Stimulated activated naive CD8-positive, alpha-beta T cell treated with anti-CD3 and anti-CD28 coated beads, Interleukin-15, amount 100 ng/mL, for 72 hours (primary cell): ENCODE data around the gene ACVRL1.

Source experiments
- ATAC-seq: fragments of 150-1000 bp; cut with Tn5 transposase; 2 replicates; pipeline ENCODE4 v1.10.0; 2021; ENCODE audit warnings: mild to moderate bottlenecking, moderate library complexity
- DNase-seq, 2 donors: peaks; one replicate each; pipeline ENCODE4 v3.0.0; 2021 to 2022
- H3K27ac Mint-ChIP-seq, 2 donors: one replicate each; pipeline ENCODE4 v1.8.0; 2022; ENCODE audit warnings: mild to moderate bottlenecking in 2 of 2, mixed read lengths in 2 of 2, moderate library complexity in 2 of 2
- H3K27me3 Mint-ChIP-seq: one replicate; pipeline ENCODE4 v1.8.0; 2022; ENCODE audit warnings: mixed read lengths
- H3K4me1 Mint-ChIP-seq: one replicate; pipeline ENCODE4 v1.8.0; 2022; ENCODE audit warnings: mild to moderate bottlenecking, mixed read lengths
- H3K4me3 Mint-ChIP-seq, 2 donors: one replicate each; pipeline ENCODE4 v1.8.0; 2022; ENCODE audit warnings: mild to moderate bottlenecking in 2 of 2, mixed read lengths in 2 of 2, moderate library complexity in 1 of 2
- H3K9me3 Mint-ChIP-seq, 2 donors: one replicate each; pipeline ENCODE4 v1.8.0; 2022; ENCODE audit warnings: mixed read lengths in 2 of 2

ACVRL1 gene

GRCh38 chr12:51888316-51889215 lies 18.7 kb upstream of the ACVRL1 start:
- H3K27me3 Mint-ChIP-seq: no peaks in the 10 kb centered on the region
- no peak overlapping the region for H3K27ac Mint-ChIP-seq
- DNase-seq: no peak
- ATAC-seq: no peak
- peak overlapping the region in 1 of 2 donors; percentile 14 for H3K4me3 Mint-ChIP-seq
- H3K9me3 Mint-ChIP-seq: peaks cover 0 to 9% of the 10 kb centered on the region in 2 donors
- H3K4me1 Mint-ChIP-seq: peaks cover 16% of the 10 kb centered on the region

GRCh38 chr12:51889216-51890132 lies 17.8 kb upstream of the ACVRL1 start:
- Mint-ChIP-seq H3K4me3 (no peak overlapping the region), H3K27ac (no peak overlapping the region), H3K9me3 (peaks cover 0 to 9% of the 10 kb centered on the region in 2 donors), H3K27me3 (no peaks in the 10 kb centered on the region), H3K4me1 (peaks cover 16% of the 10 kb centered on the region)
- ATAC-seq (no peak), DNase-seq (no peak)

GRCh38 chr12:51890133-51890464 lies 17.2 kb upstream of the ACVRL1 start:
- Mint-ChIP-seq H3K27ac (no peak overlapping the region), H3K27me3 (no peaks in the 10 kb centered on the region), H3K4me3 (no peak overlapping the region)

DNA sequence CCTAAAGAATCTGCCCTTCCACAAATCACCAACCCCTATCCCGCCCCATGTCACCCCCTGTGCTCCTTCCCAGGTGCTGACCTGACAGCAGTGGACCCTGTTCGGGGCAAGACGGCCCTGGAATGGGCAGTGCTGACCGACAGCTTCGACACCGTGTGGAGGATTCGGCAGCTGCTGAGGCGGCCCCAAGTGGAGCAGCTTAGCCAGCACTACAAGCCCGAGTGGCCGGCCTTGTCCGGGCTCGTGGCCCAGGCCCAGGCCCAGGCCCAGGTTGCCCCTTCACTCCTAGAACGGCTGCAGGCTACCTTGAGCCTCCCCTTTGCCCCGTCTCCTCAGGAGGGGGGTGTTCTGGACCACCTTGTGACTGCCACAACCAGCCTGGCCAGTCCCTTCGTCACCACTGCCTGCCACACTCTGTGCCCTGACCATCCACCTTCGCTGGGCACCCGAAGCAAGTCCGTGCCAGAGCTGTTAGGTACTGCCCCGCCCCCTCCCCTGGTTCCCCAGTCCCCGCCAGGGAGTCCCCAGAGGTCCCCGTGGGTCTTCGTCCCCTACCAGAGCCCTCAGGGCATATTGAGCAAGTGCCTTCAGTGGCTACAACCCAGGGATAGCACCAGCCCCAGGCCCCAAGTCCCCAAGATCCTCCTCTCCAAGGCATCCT lies 16.7 kb upstream of the ACVRL1 start:
- peaks cover 11% of the 10 kb centered on the region for H3K4me1 Mint-ChIP-seq
- H3K4me3 Mint-ChIP-seq: no peak overlapping the region
- ATAC-seq (no peak), DNase-seq (no peak)
- H3K9me3 Mint-ChIP-seq: no peaks in the 10 kb centered on the region
- no peak overlapping the region for H3K27ac Mint-ChIP-seq
- H3K27me3 Mint-ChIP-seq: no peaks in the 10 kb centered on the region

More at GRCh38 chr12:51890133-51890464, 17.2 kb upstream of the ACVRL1 start:
- ATAC-seq (no peak), DNase-seq (no peak)
- Mint-ChIP-seq H3K4me1 (peaks cover 16% of the 10 kb centered on the region), H3K9me3 (peaks cover 0 to 3% of the 10 kb centered on the region in 2 donors)

DNA sequence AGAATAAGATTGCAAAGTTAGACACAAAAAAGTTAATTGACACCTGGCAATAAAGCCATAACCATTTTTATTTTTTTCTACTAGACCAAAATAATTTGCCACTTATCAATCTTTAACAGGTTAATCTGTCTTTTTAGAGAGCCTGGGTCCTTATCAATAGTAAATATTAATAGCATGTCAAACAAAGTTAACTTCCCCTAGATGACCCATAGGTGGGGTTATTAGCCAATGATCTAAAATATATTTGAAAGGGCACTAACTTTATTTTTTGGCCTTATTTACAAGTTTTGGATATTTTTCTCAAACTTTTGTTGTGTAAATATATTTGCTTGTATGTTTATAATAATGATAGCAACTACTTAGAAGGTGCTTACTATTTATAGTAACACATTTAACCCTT lies 15.5 kb upstream of the ACVRL1 start:
- DNase-seq (no peak), ATAC-seq (no peak)
- peaks cover 5% of the 10 kb centered on the region for H3K4me1 Mint-ChIP-seq
- no peaks in the 10 kb centered on the region for H3K9me3 Mint-ChIP-seq
- H3K27me3 Mint-ChIP-seq: peaks cover 8% of the 10 kb centered on the region
- no peak overlapping the region for H3K27ac Mint-ChIP-seq
- H3K4me3 Mint-ChIP-seq: no peak overlapping the region

- no peak overlapping the region for H3K4me3 Mint-ChIP-seq
- ATAC-seq (no peak), DNase-seq (no peak)
- H3K9me3 Mint-ChIP-seq: no peaks in the 10 kb centered on the region
- H3K27ac Mint-ChIP-seq: peak overlapping the region in 1 of 2 donors; percentile 44
- peaks cover 18% of the 10 kb centered on the region for H3K27me3 Mint-ChIP-seq
- H3K4me1 Mint-ChIP-seq: peaks cover 5% of the 10 kb centered on the region
Measured at GRCh38 chr12:51893786-51894185, 13.5 kb upstream of the ACVRL1 start.

DNA sequence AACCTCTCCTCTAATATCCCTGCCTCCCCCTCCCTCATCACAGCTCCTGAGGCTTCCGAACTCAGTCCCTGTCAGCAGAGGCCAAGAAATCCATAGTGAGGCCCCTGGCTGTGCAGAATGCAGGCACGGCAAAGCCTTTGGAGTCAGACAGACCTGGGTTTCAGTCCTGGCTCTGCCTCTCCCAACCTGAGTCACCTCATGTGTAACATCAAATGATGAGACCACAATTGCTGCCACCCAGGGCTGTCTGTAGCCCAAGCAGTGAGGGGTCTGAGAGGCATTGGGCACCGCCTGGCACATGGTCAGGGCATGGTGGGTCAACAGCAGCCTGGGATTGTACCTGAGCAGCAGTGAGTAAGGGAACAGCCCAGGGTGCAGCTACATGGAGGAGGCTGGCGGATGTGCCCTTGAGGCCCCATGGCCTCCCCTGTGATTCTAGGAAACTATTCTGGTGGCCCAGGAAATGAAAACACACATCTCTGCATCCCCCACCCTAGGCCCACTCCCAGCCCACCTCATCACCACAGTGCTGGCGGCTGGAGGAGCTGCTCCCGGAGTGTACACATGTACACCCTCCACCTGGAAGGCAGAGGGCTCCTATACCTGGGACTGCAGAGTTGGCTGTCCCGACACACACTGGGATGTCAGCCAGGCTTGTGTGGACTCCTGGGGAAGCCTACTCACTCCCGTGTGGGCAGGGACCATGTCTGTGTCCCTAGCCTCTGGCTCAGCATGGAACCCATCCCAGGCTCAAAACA lies 11.7 kb upstream of the ACVRL1 start:
- peak; percentile 39 for ATAC-seq
- H3K9me3 Mint-ChIP-seq: no peaks in the 10 kb centered on the region
- no peak overlapping the region for H3K4me3 Mint-ChIP-seq
- peaks cover 18% of the 10 kb centered on the region for H3K27me3 Mint-ChIP-seq
- no peak for DNase-seq
- H3K27ac Mint-ChIP-seq: no peak overlapping the region
- peaks cover 5% of the 10 kb centered on the region for H3K4me1 Mint-ChIP-seq

- no peak overlapping the region for H3K4me3 Mint-ChIP-seq
Measured at GRCh38 chr12:51896236-51896635, 11.1 kb upstream of the ACVRL1 start.

GRCh38 chr12:51897181-51897580 lies 10.1 kb upstream of the ACVRL1 start:
- H3K9me3 Mint-ChIP-seq: no peaks in the 10 kb centered on the region

More at GRCh38 chr12:51896236-51896635, 11.1 kb upstream of the ACVRL1 start:
- peaks cover 18% of the 10 kb centered on the region for H3K27me3 Mint-ChIP-seq
- peak overlapping the region in 1 of 2 donors; percentile 38 for H3K27ac Mint-ChIP-seq
- no peak for ATAC-seq
- no peaks in the 10 kb centered on the region for H3K9me3 Mint-ChIP-seq
- no peak for DNase-seq
- peaks cover 5% of the 10 kb centered on the region for H3K4me1 Mint-ChIP-seq

GRCh38 chr12:51898506-51898905 lies 8.8 kb upstream of the ACVRL1 start:
- Mint-ChIP-seq H3K9me3 (no peaks in the 10 kb centered on the region), H3K4me1 (peaks cover 5% of the 10 kb centered on the region), H3K4me3 (no peak overlapping the region), H3K27me3 (peaks cover 18% of the 10 kb centered on the region), H3K27ac (no peak overlapping the region)
- DNase-seq (no peak), ATAC-seq (no peak)

More at GRCh38 chr12:51897181-51897580, 10.1 kb upstream of the ACVRL1 start:
- DNase-seq (no peak), ATAC-seq (no peak)
- H3K4me3 Mint-ChIP-seq: no peak overlapping the region
- peaks cover 18% of the 10 kb centered on the region for H3K27me3 Mint-ChIP-seq
- peaks cover 5% of the 10 kb centered on the region for H3K4me1 Mint-ChIP-seq
- H3K27ac Mint-ChIP-seq: no peak overlapping the region

DNA sequence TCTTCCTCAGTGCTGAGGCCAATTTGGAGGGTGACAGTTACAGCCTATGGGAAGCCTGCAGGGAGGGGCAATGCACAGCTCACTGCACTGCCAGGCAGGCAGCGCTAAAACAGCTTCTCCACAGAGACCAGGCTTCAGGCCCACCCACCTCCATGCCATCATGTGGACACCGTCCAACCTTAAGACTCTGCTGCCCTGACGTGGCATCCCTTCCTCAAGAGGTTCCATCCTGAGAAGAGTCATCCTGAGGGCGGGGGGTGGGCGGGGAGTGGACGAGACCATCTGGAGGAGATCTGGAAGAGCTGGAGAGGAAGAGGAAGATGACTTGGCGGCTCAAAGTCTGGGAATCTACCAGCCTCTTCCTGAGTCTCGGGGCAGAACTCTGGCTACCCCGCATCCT lies 8.4 kb upstream of the ACVRL1 start:
- Mint-ChIP-seq H3K4me3 (no peak overlapping the region), H3K27ac (peak overlapping the region in 1 of 2 donors; percentile 89), H3K4me1 (peaks cover 5% of the 10 kb centered on the region), H3K9me3 (no peaks in the 10 kb centered on the region), H3K27me3 (peaks cover 18% of the 10 kb centered on the region)
- DNase-seq (no peak), ATAC-seq (no peak)

- Mint-ChIP-seq H3K4me3 (no peak overlapping the region), H3K9me3 (no peaks in the 10 kb centered on the region), H3K27me3 (peaks cover 19% of the 10 kb centered on the region), H3K4me1 (peaks cover 5% of the 10 kb centered on the region), H3K27ac (no peak overlapping the region)
- DNase-seq: no peak
- ATAC-seq: no peak
Measured at GRCh38 chr12:51900323-51900889, 6.9 kb upstream of the ACVRL1 start.

- ATAC-seq: no peak
- H3K4me3 Mint-ChIP-seq: no peak overlapping the region
- no peak overlapping the region for H3K27ac Mint-ChIP-seq
- peaks cover 1% of the 10 kb centered on the region for H3K4me1 Mint-ChIP-seq
- H3K27me3 Mint-ChIP-seq: peaks cover 25% of the 10 kb centered on the region
- H3K9me3 Mint-ChIP-seq: no peaks in the 10 kb centered on the region
- no peak for DNase-seq
Measured at GRCh38 chr12:51901121-51901817, 6.0 kb upstream of the ACVRL1 start.

DNA sequence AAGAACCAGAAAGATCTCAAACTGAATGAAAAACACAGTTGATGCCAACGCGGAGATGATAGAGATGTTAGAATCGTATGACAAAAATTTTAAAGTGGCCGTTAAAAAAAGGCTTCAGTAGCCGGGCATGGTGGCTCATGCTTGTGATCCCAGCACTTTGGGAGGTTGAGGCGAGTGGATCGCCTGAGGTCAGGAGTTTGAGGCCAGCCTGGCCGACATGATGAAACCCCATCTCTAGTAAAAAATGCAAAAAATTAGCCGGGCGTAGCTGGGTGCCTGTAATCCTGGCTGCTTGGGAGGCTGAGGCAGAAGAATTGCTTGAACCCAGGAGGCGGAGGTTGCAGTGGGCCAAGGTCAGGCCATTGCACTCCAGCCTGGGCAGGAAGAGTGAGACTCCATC lies 5.4 kb upstream of the ACVRL1 start:
- Mint-ChIP-seq H3K4me1 (no peaks in the 10 kb centered on the region), H3K9me3 (no peaks in the 10 kb centered on the region), H3K4me3 (no peak overlapping the region), H3K27me3 (peaks cover 25% of the 10 kb centered on the region), H3K27ac (no peak overlapping the region)
- DNase-seq (no peak), ATAC-seq (no peak)
